ENCODE results near the gene ZNF629. TPM values are rescaled to one million over a fixed set of nuclear protein-coding genes. Genes with fewer than 3 reads are reported as not detected.

ZNF629 gene
- total RNA-seq, result 1 to 10 TPM; 1.6 to 1.7 TPM
- polyA plus RNA-seq (2013, experiment 1 of 2), result 2.3 TPM
- 2.4 TPM for polyA plus RNA-seq (2013, experiment 2 of 2)
- total RNA-seq, result 3.6 to 37.0 (median 17.0) reads per million in 172 experiments

DNA sequence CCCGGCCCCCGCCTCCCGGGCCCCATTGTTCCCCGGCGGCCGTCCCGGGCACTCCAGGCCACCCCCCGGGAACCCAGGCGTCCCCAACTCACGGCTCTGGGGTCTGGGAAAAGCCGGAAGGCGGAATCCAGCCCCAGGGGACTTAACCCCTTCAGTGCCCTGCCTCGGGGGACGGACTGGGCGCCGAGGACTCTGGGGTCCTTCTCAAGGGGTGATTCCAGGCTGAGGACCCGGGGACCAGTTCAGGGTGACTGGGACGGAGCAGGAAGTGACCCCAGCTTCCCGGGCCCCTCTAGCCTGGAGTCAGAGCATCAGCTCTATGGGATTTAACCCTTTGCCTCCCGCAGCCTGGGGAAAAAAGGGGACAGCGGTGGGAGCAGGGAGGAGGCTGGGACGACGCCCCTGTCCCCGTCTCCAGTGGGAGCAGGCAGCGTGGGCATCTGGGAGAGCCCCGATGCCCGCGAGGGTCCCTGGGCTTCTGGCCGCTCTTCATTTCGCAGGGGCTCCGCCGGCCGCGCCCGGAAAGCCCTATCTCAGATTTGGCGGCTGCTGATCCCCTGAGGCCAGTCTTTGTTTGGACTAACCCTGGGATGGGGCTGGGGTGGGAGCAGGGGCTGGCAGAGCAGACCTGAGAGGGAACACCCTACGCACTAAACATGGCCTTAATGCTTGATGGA lies at the start of gene ZNF629:
Gene ZNF629, minus strand, starts transcription at position 270 of the 677 bp plus-strand sequence. CDS start 2,723 bp downstream, outside the sequence.
- ChIA-PET POLR2A (interaction anchor here (0.6 to 2.5 kb wide), 2 partner anchors 18 to 22 kb away, joined by 3 to 23 read pairs; no protein-coding TSS in a partner anchor), CTCF (no interaction called here)
- intact Hi-C loops (cut with DNase I, micrococcal nuclease), result loop anchor here (1.0 kb wide), 1 partner anchor 18 kb away; no protein-coding TSS in a partner anchor
- TF ChIP-seq, protein P1, sequence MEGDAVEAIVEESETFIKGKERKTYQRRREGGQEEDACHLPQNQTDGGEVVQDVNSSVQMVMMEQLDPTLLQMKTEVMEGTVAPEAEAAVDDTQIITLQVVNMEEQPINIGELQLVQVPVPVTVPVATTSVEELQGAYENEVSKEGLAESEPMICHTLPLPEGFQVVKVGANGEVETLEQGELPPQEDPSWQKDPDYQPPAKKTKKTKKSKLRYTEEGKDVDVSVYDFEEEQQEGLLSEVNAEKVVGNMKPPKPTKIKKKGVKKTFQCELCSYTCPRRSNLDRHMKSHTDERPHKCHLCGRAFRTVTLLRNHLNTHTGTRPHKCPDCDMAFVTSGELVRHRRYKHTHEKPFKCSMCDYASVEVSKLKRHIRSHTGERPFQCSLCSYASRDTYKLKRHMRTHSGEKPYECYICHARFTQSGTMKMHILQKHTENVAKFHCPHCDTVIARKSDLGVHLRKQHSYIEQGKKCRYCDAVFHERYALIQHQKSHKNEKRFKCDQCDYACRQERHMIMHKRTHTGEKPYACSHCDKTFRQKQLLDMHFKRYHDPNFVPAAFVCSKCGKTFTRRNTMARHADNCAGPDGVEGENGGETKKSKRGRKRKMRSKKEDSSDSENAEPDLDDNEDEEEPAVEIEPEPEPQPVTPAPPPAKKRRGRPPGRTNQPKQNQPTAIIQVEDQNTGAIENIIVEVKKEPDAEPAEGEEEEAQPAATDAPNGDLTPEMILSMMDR (IDR thresholded peaks at IDR 0.05), result no peak
- Mint-ChIP-seq H3K9me3 (no peaks in the 10 kb centered on the region), H3K27me3 (peaks cover 5% of the 10 kb centered on the region), H3K36me3 (ENCODE audit: low read depth) (no peaks in the 10 kb centered on the region), H3K4me3 (peak within 1 kb of the TSS; percentile 88), H3K27ac (no peak within 1 kb of the TSS), H3K4me1 (ENCODE audit: low read depth) (peaks cover 21% of the 10 kb centered on the region)
- H3K36me3 ChIP-seq (ENCODE audit: insufficient read depth, low read length), result no peaks in the 10 kb centered on the region
- peak within 1 kb of the TSS; percentile 85 for H3K4me3 ChIP-seq (ENCODE audit: low read length)
- DNase-seq (peak in 8 of 14 experiments; percentile 12 to 57 (median 37)), ATAC-seq (ENCODE audit: poor library complexity) (peak; percentile 45)
- H3K4me1 ChIP-seq (ENCODE audit: insufficient read depth, low read length), result peaks cover 20% of the 10 kb centered on the region
- no peak within 1 kb of the TSS for H3K27ac ChIP-seq (ENCODE audit: low read depth in 1 of 2, low read length in 2 of 2)
- H3K9me3 ChIP-seq (ENCODE audit: control insufficient read depth in 1 of 2, insufficient read depth in 1 of 2, low read length in 2 of 2), result no peaks in the 10 kb centered on the region
- H3K27me3 ChIP-seq (ENCODE audit: control insufficient read depth in 1 of 2, insufficient read depth in 2 of 2, low read length in 2 of 2), result peaks cover 7 to 17% of the 10 kb centered on the region in 2 experiments

DNA sequence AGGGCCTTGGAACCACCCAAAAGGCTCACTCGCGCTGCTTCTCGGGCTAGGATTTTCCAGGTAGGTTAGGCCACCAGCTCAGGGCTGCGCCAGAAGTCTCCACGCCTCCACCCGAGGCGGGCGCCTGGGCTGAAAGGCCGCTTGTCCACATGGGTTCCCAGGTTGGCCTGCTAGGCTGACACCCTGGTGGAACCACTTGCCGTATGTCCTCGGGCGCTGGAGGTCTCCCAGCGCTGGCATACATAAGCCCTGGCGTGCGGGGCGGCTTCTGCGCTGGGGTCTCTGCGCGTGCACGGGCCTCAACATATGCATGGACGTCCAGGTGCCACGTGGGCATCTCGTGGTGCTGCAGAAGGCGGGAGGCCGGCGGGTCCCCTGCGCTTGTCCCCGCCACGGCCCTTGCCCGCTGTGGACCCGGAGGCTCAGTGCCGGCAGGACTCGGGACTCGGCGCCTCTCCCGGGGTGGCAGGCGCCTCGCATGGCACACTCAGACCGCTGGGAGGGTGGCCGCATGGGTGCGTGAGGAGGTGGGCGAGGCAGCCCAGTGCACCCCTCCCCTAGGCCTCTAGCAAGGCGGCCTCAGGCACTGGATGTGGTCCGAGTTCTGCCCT lies 47.2 kb upstream of the ZNF629 start:
- H3K4me1 Mint-ChIP-seq (ENCODE audit: low read depth), result no peaks in the 10 kb centered on the region
- no peaks in the 10 kb centered on the region for H3K9me3 Mint-ChIP-seq
- H3K27ac ChIP-seq (ENCODE audit: low read depth in 1 of 2, low read length in 2 of 2), result no peak overlapping the region
- CTCF ChIA-PET, result no interaction called here
- TF ChIP-seq, protein P1 (IDR thresholded peaks at IDR 0.05), result no peak
- POLR2A ChIA-PET, result no interaction called here
- no peak overlapping the region for H3K27ac Mint-ChIP-seq
- intact Hi-C loops (cut with DNase I, micrococcal nuclease), result no loop called here
- H3K27me3 Mint-ChIP-seq, result no peaks in the 10 kb centered on the region
- H3K27me3 ChIP-seq (ENCODE audit: control insufficient read depth in 1 of 2, insufficient read depth in 2 of 2, low read length in 2 of 2), result no peaks in the 10 kb centered on the region
- H3K4me3 ChIP-seq (ENCODE audit: low read length), result no peak overlapping the region
- DNase-seq, result no peak
- H3K4me3 Mint-ChIP-seq, result no peak overlapping the region
- H3K36me3 ChIP-seq (ENCODE audit: insufficient read depth, low read length), result no peaks in the 10 kb centered on the region
- ATAC-seq (ENCODE audit: poor library complexity), result no peak
- H3K4me1 ChIP-seq (ENCODE audit: insufficient read depth, low read length), result no peaks in the 10 kb centered on the region
- H3K9me3 ChIP-seq (ENCODE audit: control insufficient read depth in 1 of 2, insufficient read depth in 1 of 2, low read length in 2 of 2), result no peaks in the 10 kb centered on the region
- no peaks in the 10 kb centered on the region for H3K36me3 Mint-ChIP-seq (ENCODE audit: low read depth)

GRCh38 chr16:30830072-30830417 lies 43.0 kb upstream of the ZNF629 start:
- ChIA-PET CTCF (interaction anchor here (1.0 to 1.2 kb wide), 2 partner anchors 15 to 72 kb away, joined by 3 read pairs; no protein-coding TSS in a partner anchor), POLR2A (no interaction called here)
- Histone ChIP-seq H3K4me3 (ENCODE audit: low read length) (no peak overlapping the region), H3K4me1 (ENCODE audit: insufficient read depth, low read length) (no peaks in the 10 kb centered on the region), H3K9me3 (ENCODE audit: control insufficient read depth in 1 of 2, insufficient read depth in 1 of 2, low read length in 2 of 2) (no peaks in the 10 kb centered on the region), H3K36me3 (ENCODE audit: insufficient read depth, low read length) (no peaks in the 10 kb centered on the region), H3K27ac (ENCODE audit: low read depth in 1 of 2, low read length in 2 of 2) (no peak overlapping the region), H3K27me3 (ENCODE audit: control insufficient read depth in 1 of 2, insufficient read depth in 2 of 2, low read length in 2 of 2) (no peaks in the 10 kb centered on the region)
- DNase-seq (no peak), ATAC-seq (ENCODE audit: poor library complexity) (no peak)
- Mint-ChIP-seq H3K36me3 (ENCODE audit: low read depth) (no peaks in the 10 kb centered on the region), H3K27ac (no peak overlapping the region), H3K4me3 (no peak overlapping the region), H3K9me3 (no peaks in the 10 kb centered on the region), H3K27me3 (peaks cover 9% of the 10 kb centered on the region), H3K4me1 (ENCODE audit: low read depth) (no peaks in the 10 kb centered on the region)
- intact Hi-C loops (cut with DNase I, micrococcal nuclease), result no loop called here
- TF ChIP-seq, protein P1 (IDR thresholded peaks at IDR 0.05), result no peak

Data from CD4-positive, alpha-beta T cell (primary cell).